Testis (tissue), 2 donors: ENCODE results near the gene LY6G5C.

ENCODE experiments used
- CTCF ChIP-seq, 3 experiments: fragments of 450-650 bp in 2 of 3; fragments of 200-600 bp in 1 of 3; sonication (generic) in 1 of 3; IDR thresholded peaks; one replicate each; pipeline ENCODE4 v1.5.1; 2016 to 2019; ENCODE audit warnings: antibody characterized with exemption in 3 of 3, mild to moderate bottlenecking in 2 of 3, moderate library complexity in 1 of 3
- POLR2A ChIP-seq: fragments of 450-650 bp; IDR thresholded peaks from one replicate; pipeline ENCODE4 v1.6.1; 2017; ENCODE audit warnings: antibody characterized with exemption, mild to moderate bottlenecking, moderate library complexity

- TF ChIP-seq CTCF (IDR thresholded peaks at IDR 0.05) (no peak), POLR2A (no peak)
Observed at GRCh38 chr6:31713465-31713864, 32.6 kb upstream of the LY6G5C start.
